Suprapubic skin (tissue), 4 donors: ENCODE data around the gene NR3C1. TPM values are rescaled to one million over a fixed set of nuclear protein-coding genes. Genes with fewer than 3 reads are reported as not detected.

Source experiments
- DNase-seq, 2 donors: peaks; one replicate each; pipeline ENCODE4 v3.0.0-alpha.2; 2019; ENCODE audit warnings: low spot score in 2 of 2
- H3K27ac ChIP-seq: fragments of 200-600 bp; sonication (generic); one replicate; pipeline ENCODE4 v1.5.1; 2019
- H3K27me3 ChIP-seq: fragments of 200-600 bp; sonication (generic); one replicate; pipeline ENCODE4 v1.5.1; 2019
- H3K36me3 ChIP-seq: fragments of 200-600 bp; sonication (generic); one replicate; pipeline ENCODE4 v1.5.1; 2019
- H3K4me1 ChIP-seq: fragments of 200-600 bp; sonication (generic); one replicate; pipeline ENCODE4 v1.5.1; 2019
- H3K4me3 ChIP-seq: fragments of 200-600 bp; sonication (generic); one replicate; pipeline ENCODE4 v1.5.1; 2019; ENCODE audit warnings: mild to moderate bottlenecking
- H3K9me3 ChIP-seq: fragments of 200-600 bp; sonication (generic); one replicate; pipeline ENCODE4 v1.5.1; 2019
- EP300 ChIP-seq: sonication (generic); formaldehyde crosslinking; IDR thresholded peaks from one replicate; pipeline ENCODE4 v1.6.1; 2017; ENCODE audit warnings: antibody characterized with exemption
- POLR2A ChIP-seq, 2 donors: fragments of 450-650 bp; IDR thresholded peaks; one replicate each; pipeline ENCODE4 v1.6.1; 2017; ENCODE audit warnings: antibody characterized with exemption in 2 of 2, mild to moderate bottlenecking in 2 of 2, moderate library complexity in 2 of 2
- POLR2AphosphoS5 ChIP-seq, 3 donors: sonication (generic); formaldehyde crosslinking; IDR thresholded peaks; one replicate each; pipeline ENCODE4 v1.6.1; 2017; ENCODE audit warnings: antibody characterized with exemption in 3 of 3
- WGBS: methylation state at CpG from one replicate; pipeline ENCODE4 v1.1.5; 2018; 5-methylcytosine and 5-hydroxymethylcytosine counted together
- total RNA-seq, 4 donors: library from RNA; depleted of rRNA; stranded (reverse); fragments of >200 nt; gene quantifications; one replicate each; pipeline ENCODE4 v1.1.0, GENCODE V29; 2016
- TF ChIP-seq, protein P1 (sequence below), 2 donors: fragments of 200-600 bp in 1 of 2; fragments of 450-650 bp in 1 of 2; sonication (generic) in 1 of 2; IDR thresholded peaks; one replicate each; pipeline ENCODE4 v1.5.1; 2016 to 2019; ENCODE audit warnings: antibody characterized with exemption in 2 of 2, mild to moderate bottlenecking in 1 of 2, moderate library complexity in 1 of 2

The NR3C1 gene
- total RNA-seq, 4 donors from 2014 or later: 50.4 to 68.8 (median 56.5) TPM

DNA sequence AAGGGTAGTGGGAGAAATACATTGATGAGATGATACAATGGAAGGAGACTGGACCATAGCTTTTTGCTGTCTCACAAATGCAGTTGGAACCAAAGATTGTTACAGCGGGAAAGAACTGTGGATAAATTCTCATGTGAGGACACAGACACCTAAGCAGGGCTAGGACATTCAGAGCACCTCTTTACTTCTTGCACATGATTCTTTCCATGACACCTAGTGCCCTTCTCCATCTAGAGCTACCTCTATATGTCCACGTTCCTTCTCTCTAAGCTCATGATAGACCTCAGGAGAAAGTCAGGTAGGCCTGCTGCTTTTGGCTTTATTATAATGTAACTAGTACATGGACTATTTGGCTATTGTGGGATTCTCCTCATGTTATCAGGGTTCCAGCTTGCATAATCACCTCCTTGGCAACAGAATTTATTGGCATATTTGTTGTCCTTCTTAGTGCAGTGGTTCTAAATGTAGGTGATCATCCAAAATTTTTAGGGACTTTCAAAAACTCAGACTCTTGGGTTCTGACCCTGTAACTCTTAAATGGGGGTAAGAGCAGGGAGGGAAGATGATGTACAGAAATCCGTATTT is 27.2 kb downstream of the NR3C1 start:
- peaks cover 14% of the 10 kb centered on the region for H3K4me1 ChIP-seq
- H3K27ac ChIP-seq: no peak overlapping the region

DNA sequence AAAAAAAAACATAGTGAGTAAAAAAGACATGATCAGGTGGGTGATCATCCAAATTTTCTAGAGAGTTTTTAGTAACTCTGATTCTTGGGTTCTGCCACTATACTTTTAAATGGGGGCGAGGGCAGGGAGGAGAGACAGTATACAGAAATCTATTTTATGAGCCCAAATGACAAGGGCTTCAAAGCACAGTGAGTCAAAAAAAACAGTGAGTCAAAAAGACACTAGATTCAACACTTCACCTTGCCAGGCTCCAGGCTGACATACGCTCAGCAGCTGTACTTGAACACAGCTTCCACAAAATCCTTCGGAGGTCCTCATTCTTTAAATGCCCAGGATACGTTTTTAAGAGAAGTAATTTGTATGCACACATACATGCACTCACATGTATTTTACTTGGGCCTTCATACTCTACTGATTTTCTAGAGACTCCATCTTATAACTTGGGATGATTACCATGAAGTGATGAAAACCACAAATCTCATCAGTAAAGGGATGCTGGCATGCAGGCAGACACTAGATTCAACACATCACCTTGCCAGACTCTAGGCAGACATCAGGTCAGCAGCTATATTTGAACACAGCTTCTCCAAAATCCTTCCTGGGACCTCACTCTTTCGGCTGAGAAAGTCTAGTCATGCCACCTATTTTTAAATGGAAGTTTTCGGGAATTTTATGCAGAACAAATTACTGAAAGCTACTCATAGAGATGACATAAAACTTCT is 28.8 kb downstream of the NR3C1 start:
- Histone ChIP-seq H3K36me3 (no peaks in the 10 kb centered on the region), H3K4me1 (peaks cover 9% of the 10 kb centered on the region), H3K4me3 (no peak overlapping the region), H3K27ac (no peak overlapping the region), H3K9me3 (no peaks in the 10 kb centered on the region), H3K27me3 (no peaks in the 10 kb centered on the region)
- DNase-seq: no peak
- TF ChIP-seq POLR2A (IDR thresholded peaks at IDR 0.05) (no peak), EP300 (no peak), POLR2AphosphoS5 (IDR thresholded peaks at IDR 0.05) (no peak)
- TF ChIP-seq, protein P1, sequence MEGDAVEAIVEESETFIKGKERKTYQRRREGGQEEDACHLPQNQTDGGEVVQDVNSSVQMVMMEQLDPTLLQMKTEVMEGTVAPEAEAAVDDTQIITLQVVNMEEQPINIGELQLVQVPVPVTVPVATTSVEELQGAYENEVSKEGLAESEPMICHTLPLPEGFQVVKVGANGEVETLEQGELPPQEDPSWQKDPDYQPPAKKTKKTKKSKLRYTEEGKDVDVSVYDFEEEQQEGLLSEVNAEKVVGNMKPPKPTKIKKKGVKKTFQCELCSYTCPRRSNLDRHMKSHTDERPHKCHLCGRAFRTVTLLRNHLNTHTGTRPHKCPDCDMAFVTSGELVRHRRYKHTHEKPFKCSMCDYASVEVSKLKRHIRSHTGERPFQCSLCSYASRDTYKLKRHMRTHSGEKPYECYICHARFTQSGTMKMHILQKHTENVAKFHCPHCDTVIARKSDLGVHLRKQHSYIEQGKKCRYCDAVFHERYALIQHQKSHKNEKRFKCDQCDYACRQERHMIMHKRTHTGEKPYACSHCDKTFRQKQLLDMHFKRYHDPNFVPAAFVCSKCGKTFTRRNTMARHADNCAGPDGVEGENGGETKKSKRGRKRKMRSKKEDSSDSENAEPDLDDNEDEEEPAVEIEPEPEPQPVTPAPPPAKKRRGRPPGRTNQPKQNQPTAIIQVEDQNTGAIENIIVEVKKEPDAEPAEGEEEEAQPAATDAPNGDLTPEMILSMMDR (IDR thresholded peaks at IDR 0.05): no peak
- 79% methylated on average over 6 of the region's 6 CpGs for WGBS

More for the DNA sequence above, 27.2 kb downstream of the NR3C1 start:
- no peak for DNase-seq
- Histone ChIP-seq H3K36me3 (no peaks in the 10 kb centered on the region), H3K9me3 (no peaks in the 10 kb centered on the region), H3K27me3 (no peaks in the 10 kb centered on the region), H3K4me3 (no peak overlapping the region)
- TF ChIP-seq POLR2A (IDR thresholded peaks at IDR 0.05) (no peak), EP300 (no peak), POLR2AphosphoS5 (IDR thresholded peaks at IDR 0.05) (no peak)
- TF ChIP-seq, protein P1 (IDR thresholded peaks at IDR 0.05): no peak
- WGBS: 91% methylated on average over 3 of the region's 3 CpGs

DNA sequence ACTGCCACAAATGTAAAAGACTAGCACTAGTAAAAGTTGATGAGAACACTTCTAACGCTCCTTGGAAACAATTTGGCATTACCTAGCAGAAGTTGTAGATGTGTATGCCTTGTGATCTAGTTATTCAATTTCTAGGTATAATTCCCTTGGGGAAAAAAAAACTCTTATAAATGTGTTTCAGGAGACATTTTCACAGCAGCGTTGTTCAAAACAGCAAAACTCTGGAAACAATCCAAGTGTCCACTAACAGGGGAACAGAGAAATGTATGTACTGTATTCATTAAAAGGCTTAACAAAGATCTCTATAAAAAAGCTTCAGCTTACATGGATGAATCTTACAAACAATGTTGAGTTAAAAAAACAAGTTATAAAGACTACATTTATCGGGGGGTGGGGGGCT is 30.4 kb downstream of the NR3C1 start:
- WGBS: 74% methylated on average over 3 of the region's 3 CpGs
- no peak for DNase-seq
- Histone ChIP-seq H3K36me3 (peaks cover 3% of the 10 kb centered on the region), H3K4me1 (peaks cover 9% of the 10 kb centered on the region), H3K27me3 (no peaks in the 10 kb centered on the region), H3K9me3 (no peaks in the 10 kb centered on the region), H3K4me3 (no peak overlapping the region), H3K27ac (no peak overlapping the region)
- TF ChIP-seq POLR2AphosphoS5 (IDR thresholded peaks at IDR 0.05): no peak
- TF ChIP-seq EP300: no peak
- TF ChIP-seq, protein P1 (IDR thresholded peaks at IDR 0.05): no peak
- TF ChIP-seq POLR2A (IDR thresholded peaks at IDR 0.05): no peak

DNA sequence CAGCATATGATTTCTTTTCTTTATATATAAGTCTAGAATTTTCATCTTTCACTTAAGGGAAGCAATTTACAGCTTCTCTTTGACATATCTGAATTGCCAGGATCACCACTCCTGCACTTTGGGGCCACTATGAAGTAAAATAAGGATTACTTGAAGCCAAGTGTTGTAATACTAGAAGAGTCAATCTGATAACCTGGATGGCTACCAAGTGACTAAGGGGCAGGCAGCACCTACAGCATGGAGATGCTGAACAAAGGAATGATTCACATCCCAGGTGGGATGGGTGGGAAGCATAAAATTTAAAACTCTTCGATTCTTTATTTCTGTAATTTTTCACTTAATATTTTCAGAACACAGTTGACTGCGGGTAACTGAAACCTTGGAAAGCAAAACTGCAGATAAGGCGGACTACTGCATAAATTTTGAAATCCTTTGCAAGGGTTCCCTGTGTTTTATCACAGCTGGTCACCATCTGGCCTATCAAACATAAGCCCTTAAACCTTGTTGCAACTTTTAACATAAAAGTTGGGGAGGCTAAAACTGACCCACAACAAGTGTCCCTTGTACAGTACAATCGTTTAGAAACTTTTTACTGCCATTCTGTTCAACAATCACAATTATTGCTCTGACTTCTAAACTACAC is 31.2 kb downstream of the NR3C1 start:
- Histone ChIP-seq H3K9me3 (no peaks in the 10 kb centered on the region), H3K27ac (no peak overlapping the region), H3K36me3 (peaks cover 3% of the 10 kb centered on the region), H3K4me3 (no peak overlapping the region), H3K27me3 (no peaks in the 10 kb centered on the region), H3K4me1 (peaks cover 9% of the 10 kb centered on the region)
- WGBS: 73% methylated on average over 4 of the region's 4 CpGs
- DNase-seq: no peak
- TF ChIP-seq EP300: no peak
- TF ChIP-seq, protein P1 (IDR thresholded peaks at IDR 0.05): no peak
- no peak for TF ChIP-seq POLR2A (IDR thresholded peaks at IDR 0.05)
- TF ChIP-seq POLR2AphosphoS5 (IDR thresholded peaks at IDR 0.05): no peak

DNA sequence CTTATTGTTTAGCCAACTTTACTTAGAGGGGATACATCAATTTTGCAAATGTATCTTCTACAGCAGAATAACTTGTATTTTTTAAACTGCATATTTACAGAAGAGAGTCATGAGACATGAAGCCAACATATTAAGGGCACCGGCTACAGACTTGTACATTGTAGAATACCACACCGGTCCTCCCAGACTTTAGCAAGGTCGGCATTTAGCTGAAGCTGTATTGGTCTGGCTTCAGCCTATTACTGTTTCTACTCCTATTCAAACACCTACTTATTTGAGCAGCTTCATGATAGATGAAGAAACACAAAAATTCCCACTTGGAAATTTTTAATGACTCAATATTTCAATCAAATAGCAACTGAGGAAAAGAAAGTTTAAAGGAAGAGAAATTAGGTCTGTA is 33.0 kb downstream of the NR3C1 start:
- WGBS: 82% methylated on average over 3 of the region's 3 CpGs
- H3K4me1 ChIP-seq: peaks cover 9% of the 10 kb centered on the region
- TF ChIP-seq, protein P1 (IDR thresholded peaks at IDR 0.05): no peak
- TF ChIP-seq POLR2A (IDR thresholded peaks at IDR 0.05) (no peak), POLR2AphosphoS5 (IDR thresholded peaks at IDR 0.05) (no peak), EP300 (no peak)
- peaks cover 3% of the 10 kb centered on the region for H3K36me3 ChIP-seq
- DNase-seq: no peak
- H3K9me3 ChIP-seq: no peaks in the 10 kb centered on the region
- no peak overlapping the region for H3K4me3 ChIP-seq
- H3K27me3 ChIP-seq: no peaks in the 10 kb centered on the region
- H3K27ac ChIP-seq: no peak overlapping the region
